Muscle of leg (tissue), 11 donors: ENCODE data around the gene C4BPB. TPM values are rescaled to one million over a fixed set of nuclear protein-coding genes. Genes with fewer than 3 reads are reported as not detected.

ENCODE experiments used
- DNase-seq: peaks from one replicate; pipeline ENCODE4 v3.0.0; 2013
- H3K27ac ChIP-seq: one replicate; pipeline ENCODE4 v1.5.1; 2013; ENCODE audit warnings: mild to moderate bottlenecking, low read length, control low read depth
- H3K27me3 ChIP-seq: one replicate; pipeline ENCODE4 v1.6.1; 2013; ENCODE audit warnings: low read length; ENCODE audit not compliant: control insufficient read depth, insufficient read depth
- H3K36me3 ChIP-seq: one replicate; pipeline ENCODE4 v1.6.1; 2013; ENCODE audit warnings: low read length; ENCODE audit not compliant: control insufficient read depth, insufficient read depth
- H3K4me1 ChIP-seq: one replicate; pipeline ENCODE4 v1.6.1; 2013; ENCODE audit warnings: low read length; ENCODE audit not compliant: control insufficient read depth, insufficient read depth
- H3K4me3 ChIP-seq: one replicate; pipeline ENCODE4 v1.5.1; 2013; ENCODE audit warnings: low read length, control low read depth
- H3K9me3 ChIP-seq: replicated peaks from 2 replicates; pipeline ENCODE4 v1.6.1; 2013; ENCODE audit warnings: low read depth, low read length; ENCODE audit not compliant: control insufficient read depth
- WGBS: methylation state at CpG from one replicate; pipeline ENCODE4 v1.1.5; 2013; ENCODE audit warnings: missing lambda C conversion rate; ENCODE audit not compliant: insufficient coverage; 5-methylcytosine and 5-hydroxymethylcytosine counted together
- polyA plus RNA-seq, 8 donors: library from polyadenylated mRNA; unstranded; fragments of 120-200 nt; gene quantifications; one replicate each; pipeline versions ENCODE4 v1.2.1 to v1.2.3, GENCODE V29; 2013; ENCODE audit warnings: inconsistent platforms in 1 of 8, low replicate concordance in 1 of 8; ENCODE audit not compliant: insufficient read length in 8 of 8, insufficient read depth in 1 of 8
- total RNA-seq: library from RNA; stranded (reverse); fragments of 120-200 nt; gene quantifications from one replicate; pipeline ENCODE4 v1.2.4, GENCODE V29; 2013

C4BPB gene
- total and polyA plus RNA-seq, 9 donors, result 0.11 to 0.53 (median 0.32) TPM; not detected in 1

- WGBS, result no CpG with 5 or more reads among the region's 1 CpG
- peaks cover 10% of the 10 kb centered on the region for H3K9me3 ChIP-seq
- no peaks in the 10 kb centered on the region for H3K36me3 ChIP-seq
- no peak for DNase-seq
- H3K27me3 ChIP-seq, result no peaks in the 10 kb centered on the region
- H3K4me1 ChIP-seq, result no peaks in the 10 kb centered on the region
- H3K4me3 ChIP-seq, result no peak overlapping the region
- no peak overlapping the region for H3K27ac ChIP-seq
These were observed 41.8 kb downstream of the C4BPB start for GRCh38 chr1:207130252-207131036.

GRCh38 chr1:207131163-207131562, 42.5 kb downstream of the C4BPB start:
- no peak for DNase-seq
- WGBS, result no CpG with 5 or more reads among the region's 4 CpGs
- H3K36me3 ChIP-seq, result no peaks in the 10 kb centered on the region
- no peak overlapping the region for H3K4me3 ChIP-seq
- no peaks in the 10 kb centered on the region for H3K4me1 ChIP-seq
- H3K27ac ChIP-seq, result no peak overlapping the region
- no peaks in the 10 kb centered on the region for H3K27me3 ChIP-seq
- H3K9me3 ChIP-seq, result peaks cover 10% of the 10 kb centered on the region

GRCh38 chr1:207134581-207134980, 45.9 kb downstream of the C4BPB start:
- no peak overlapping the region for H3K4me3 ChIP-seq
- no peaks in the 10 kb centered on the region for H3K4me1 ChIP-seq
- no peaks in the 10 kb centered on the region for H3K36me3 ChIP-seq
- peak; percentile 33 for DNase-seq
- 100% methylated on average over 1 of the region's 1 CpG for WGBS
- H3K27me3 ChIP-seq, result no peaks in the 10 kb centered on the region
- H3K27ac ChIP-seq, result no peak overlapping the region
- no peaks in the 10 kb centered on the region for H3K9me3 ChIP-seq

DNA sequence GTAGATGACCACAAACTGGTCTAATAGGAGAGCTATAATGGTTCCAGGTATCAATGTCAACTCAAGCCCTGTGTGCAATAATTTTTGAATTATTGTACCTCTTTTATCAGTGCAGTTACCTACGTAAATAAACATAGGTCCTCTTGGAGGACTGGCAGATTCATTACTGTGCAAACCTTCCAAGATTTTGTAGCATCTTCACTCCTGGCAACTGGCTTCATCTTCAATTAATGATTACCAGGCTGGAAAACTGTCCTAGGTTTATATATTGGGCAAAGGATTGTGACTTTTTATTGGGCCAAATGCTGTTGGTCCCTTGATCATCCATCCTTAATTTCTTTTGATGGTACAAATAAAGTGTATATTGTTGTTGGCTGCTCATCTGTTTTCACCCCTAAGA, 51.0 kb downstream of the C4BPB start:
- H3K27ac ChIP-seq, result no peak overlapping the region
- no peak overlapping the region for H3K4me3 ChIP-seq
- DNase-seq, result no peak
- H3K4me1 ChIP-seq, result no peaks in the 10 kb centered on the region
- no peaks in the 10 kb centered on the region for H3K9me3 ChIP-seq
- no peaks in the 10 kb centered on the region for H3K36me3 ChIP-seq
- no CpG with 5 or more reads among the region's 1 CpG for WGBS
- no peaks in the 10 kb centered on the region for H3K27me3 ChIP-seq

GRCh38 chr1:207140536-207140935, 51.9 kb downstream of the C4BPB start:
- no peak overlapping the region for H3K27ac ChIP-seq
- H3K9me3 ChIP-seq, result no peaks in the 10 kb centered on the region
- H3K4me1 ChIP-seq, result no peaks in the 10 kb centered on the region
- H3K36me3 ChIP-seq, result no peaks in the 10 kb centered on the region
- DNase-seq, result no peak
- WGBS, result 50% methylated on average over 1 of the region's 1 CpG
- H3K27me3 ChIP-seq, result no peaks in the 10 kb centered on the region
- H3K4me3 ChIP-seq, result no peak overlapping the region

- WGBS, result 74% methylated on average over 4 of the region's 5 CpGs
- Histone ChIP-seq H3K27ac (no peak overlapping the region), H3K27me3 (no peaks in the 10 kb centered on the region), H3K36me3 (no peaks in the 10 kb centered on the region), H3K4me1 (no peaks in the 10 kb centered on the region), H3K9me3 (no peaks in the 10 kb centered on the region), H3K4me3 (no peak overlapping the region)
- DNase-seq, result peak; percentile 20
These were observed 56.9 kb downstream of the C4BPB start for GRCh38 chr1:207145401-207146058.

Other genes with a start within 250 kb of the C4BPB start
- gene IL20, start 223.2 kb upstream of the C4BPB start, total RNA-seq, result not detected
- not detected for gene IL20, start 223.2 kb upstream of the C4BPB start, polyA plus RNA-seq
- gene IL24, start 191.4 kb upstream of the C4BPB start, total RNA-seq, result not detected
- gene IL24, start 191.4 kb upstream of the C4BPB start, polyA plus RNA-seq, result under 1 TPM in 7 of 8 donors, not detected in 1; 0.11 to 0.30 (median 0.15) TPM
- 0.58 TPM for gene FCMR, start 166.9 kb upstream of the C4BPB start, total RNA-seq
- 1 to 10 TPM in 7 of 8 donors, under 1 TPM in 1; 0.87 to 2.2 (median 1.4) TPM for gene FCMR, start 166.9 kb upstream of the C4BPB start, polyA plus RNA-seq
- gene PIGR, start 142.4 kb upstream of the C4BPB start, total RNA-seq, result under 0.01 TPM
- 1 to 10 TPM in 1 of 8 donors, under 1 TPM in 5, not detected in 2; 0.04 to 2.3 (median 0.18) TPM for gene PIGR, start 142.4 kb upstream of the C4BPB start, polyA plus RNA-seq
- not detected for gene FCAMR, start 118.4 kb upstream of the C4BPB start, total RNA-seq
- under 1 TPM in 1 of 8 donors, not detected in 7; 0.16 TPM for gene FCAMR, start 118.4 kb upstream of the C4BPB start, polyA plus RNA-seq
- under 0.01 TPM for gene C1orf116, start 56.1 kb upstream of the C4BPB start, total RNA-seq
- 1 to 10 TPM in 2 of 8 donors, under 1 TPM in 6; 0.07 to 2.9 (median 0.14) TPM for gene C1orf116, start 56.1 kb upstream of the C4BPB start, polyA plus RNA-seq
- 6.4 TPM for gene YOD1, start 37.7 kb upstream of the C4BPB start, total RNA-seq
- gene YOD1, start 37.7 kb upstream of the C4BPB start, polyA plus RNA-seq, result 1 to 10 TPM; 4.2 to 6.7 (median 5.7) TPM
- gene PFKFB2, start 35.6 kb upstream of the C4BPB start, total RNA-seq, result 4.3 TPM
- 1 to 10 TPM; 3.8 to 7.7 (median 4.6) TPM for gene PFKFB2, start 35.6 kb upstream of the C4BPB start, polyA plus RNA-seq
- 0.09 TPM for gene C4BPA, start 15.4 kb downstream of the C4BPB start, total RNA-seq
- gene C4BPA, start 15.4 kb downstream of the C4BPB start, polyA plus RNA-seq, result under 1 TPM in 6 of 8 donors, not detected in 2; 0.09 to 0.50 (median 0.21) TPM
- gene CD55, start 232.8 kb downstream of the C4BPB start, total RNA-seq, result 18.3 TPM
- gene CD55, start 232.8 kb downstream of the C4BPB start, polyA plus RNA-seq, result 10 to 100 TPM; 12.3 to 28.9 (median 16.3) TPM